Brain pericyte (primary cell): ENCODE data around the gene TMIE.
"Not testable (repeated sequence)": the region's sequence is repeated elsewhere in the genome, so short reads cannot be mapped to it uniquely, and the experiment has no call there.

Experiments
- DNase-seq: peaks from one replicate; pipeline ENCODE4 v3.0.0-alpha.2; 2012; ENCODE audit warnings: low read depth, low spot score

TMIE gene

DNA sequence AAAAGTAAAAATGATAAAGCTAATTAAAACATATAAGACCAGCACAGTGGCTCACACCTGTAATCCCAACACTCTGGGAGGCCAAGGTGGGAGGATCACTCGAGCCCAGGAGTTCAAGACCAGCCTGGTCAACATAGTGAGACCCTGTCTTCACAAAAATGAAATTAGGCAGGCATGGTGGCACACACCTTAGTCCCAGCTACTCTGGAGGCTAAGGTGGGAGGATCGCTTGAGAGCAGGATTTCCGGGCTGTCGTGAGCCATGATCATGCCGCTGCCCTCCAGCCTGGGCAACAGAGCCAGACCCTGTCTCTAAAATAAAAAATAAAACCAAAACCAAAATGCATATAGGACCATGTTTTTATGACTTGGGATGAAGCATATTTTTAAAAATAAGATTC lies 21.3 kb downstream of the TMIE start:
- no peak for DNase-seq

DNA sequence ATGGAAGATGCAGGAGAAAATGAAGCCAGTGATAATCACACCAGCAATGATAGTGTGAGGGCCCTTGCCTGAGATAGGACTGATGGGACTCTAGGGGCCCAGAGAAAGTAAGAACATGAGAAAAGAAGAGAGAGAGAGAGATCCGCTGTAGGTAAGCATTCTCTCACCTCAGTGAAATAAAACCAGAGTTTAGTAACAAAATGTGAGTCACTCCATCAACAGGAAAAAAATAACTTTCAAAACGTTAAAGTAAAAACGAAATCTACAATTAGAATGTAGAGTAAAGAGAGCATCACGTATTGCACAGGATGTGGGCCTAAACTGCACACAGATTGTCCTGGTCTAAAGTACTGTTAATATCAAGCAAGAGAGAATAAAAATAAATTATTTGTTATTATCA lies 23.2 kb downstream of the TMIE start:
- no peak for DNase-seq

DNA sequence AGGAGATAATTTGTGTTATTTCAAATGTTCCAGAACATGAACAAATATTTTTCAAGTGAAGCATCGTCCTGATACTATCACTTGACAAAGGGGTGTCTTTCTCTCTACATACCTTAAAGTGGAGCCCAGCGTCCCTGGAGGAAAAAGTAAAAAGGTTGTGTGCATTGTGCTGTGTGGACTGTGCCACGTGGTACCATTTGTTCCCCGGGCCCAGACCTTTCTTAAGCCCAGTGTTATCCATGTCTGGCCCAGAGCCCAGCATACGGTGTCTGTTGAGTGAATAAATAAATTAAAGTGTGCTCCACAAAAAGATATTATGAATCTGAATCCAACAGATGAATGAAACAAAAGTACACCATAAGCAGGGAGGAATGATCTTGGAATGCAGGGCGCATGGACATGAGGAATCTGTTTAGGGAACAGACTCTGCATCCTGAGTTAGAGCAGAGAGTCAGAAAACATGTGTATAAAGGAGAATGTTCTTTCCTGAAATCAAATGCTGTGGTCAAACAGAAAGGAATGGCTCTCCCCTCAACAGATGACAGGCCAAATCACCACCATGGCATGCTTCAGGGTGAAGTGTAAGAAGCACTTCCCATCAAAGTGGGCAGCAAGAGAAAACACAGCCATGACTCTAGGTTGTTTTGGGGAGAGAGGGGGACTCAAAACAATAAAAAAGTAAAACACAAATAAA lies 24.6 kb downstream of the TMIE start:
- no peak for DNase-seq

DNA sequence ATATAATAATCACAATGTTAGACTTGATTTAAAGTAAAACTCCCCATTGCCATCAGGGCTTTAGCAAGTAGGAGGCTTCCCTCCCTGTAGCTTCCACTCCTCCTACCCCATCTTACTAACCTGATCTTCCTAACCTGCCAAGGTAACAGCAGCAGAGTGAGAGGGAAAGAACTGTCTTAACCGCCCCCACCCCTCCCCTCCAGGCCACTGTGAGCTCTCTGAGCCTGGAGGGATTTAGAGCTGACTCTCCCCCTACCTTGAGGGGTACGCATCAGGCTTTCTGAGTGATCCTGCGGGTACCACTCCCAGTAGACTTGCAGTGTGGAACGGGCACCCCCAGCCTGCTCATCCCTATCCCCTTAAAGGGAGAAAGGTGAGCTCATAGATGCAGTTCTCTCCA lies 27.8 kb downstream of the TMIE start:
- no peak for DNase-seq

DNA sequence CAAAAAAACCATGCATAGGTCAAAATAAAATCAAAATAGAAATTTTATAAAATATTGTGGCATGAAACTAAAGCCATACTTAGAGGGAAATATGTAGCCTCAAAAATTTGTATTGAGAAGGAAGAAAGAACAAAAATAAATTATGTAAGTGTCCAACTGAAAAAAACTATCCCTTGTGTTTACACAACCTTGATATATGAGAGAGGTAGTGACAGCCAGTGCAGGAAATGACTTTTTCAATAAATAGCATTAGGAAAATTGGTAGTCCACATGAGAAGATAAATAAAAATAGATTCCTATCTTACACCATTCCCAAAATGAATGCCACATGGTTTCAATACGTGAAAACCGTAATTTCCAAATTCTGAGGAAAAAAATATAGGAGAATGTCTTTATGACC lies 29.6 kb downstream of the TMIE start:
- no peak for DNase-seq

DNA sequence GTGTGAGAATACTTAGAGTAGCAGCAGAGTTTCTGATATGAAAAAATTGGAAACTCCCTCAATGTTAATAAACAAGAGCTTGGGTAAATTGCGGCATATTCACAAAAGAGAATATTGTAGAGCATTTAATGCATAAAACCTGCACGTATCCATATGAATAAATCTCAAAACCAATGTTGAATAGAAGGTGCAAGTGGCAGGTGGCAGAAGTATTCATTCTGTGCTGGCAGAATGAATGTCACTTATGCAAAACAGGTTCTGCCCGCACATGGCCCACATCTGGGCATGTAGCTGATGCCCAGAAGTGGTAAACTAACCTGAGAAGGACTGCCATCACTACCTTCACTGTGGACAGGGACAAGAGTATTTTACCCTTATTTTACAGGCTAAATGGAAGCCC lies 30.6 kb downstream of the TMIE start:
- DNase-seq: no peak

DNA sequence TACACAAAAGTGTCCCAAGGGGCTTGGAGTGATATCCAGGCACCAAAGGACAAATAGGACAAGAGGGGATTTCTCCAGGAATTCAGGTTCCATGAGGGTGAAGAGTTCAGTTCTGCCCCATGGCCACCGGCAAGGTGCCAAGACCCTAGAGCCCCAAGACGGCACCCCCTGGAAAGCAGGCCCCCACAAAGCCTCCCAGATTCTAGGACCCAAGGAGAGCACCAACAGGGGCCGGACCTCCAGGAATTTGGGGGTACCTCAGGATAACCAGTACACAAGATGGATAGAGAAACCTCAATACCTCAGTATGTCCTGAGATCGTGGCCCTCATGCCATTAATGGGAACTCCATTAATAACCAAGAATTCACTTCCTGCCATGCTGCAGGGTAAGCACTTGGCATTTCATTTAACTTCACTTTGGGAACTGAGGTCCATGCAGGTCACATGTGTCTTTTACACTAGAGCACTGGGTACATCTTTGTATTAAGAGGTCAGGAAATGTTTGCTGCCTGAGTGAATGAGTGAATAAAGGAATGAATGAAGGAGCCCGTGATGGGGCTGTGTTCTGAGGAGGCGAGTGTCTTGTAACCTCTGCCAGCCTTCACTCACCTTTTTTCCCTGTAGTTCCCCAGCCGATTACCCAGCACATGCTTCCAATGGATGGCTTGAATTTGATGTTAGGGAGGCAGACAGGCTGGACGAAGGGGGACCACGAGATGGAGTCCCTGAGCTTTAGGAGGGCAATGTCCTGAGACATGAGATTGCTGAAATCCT lies 32.0 kb downstream of the TMIE start:
- no peak for DNase-seq

DNA sequence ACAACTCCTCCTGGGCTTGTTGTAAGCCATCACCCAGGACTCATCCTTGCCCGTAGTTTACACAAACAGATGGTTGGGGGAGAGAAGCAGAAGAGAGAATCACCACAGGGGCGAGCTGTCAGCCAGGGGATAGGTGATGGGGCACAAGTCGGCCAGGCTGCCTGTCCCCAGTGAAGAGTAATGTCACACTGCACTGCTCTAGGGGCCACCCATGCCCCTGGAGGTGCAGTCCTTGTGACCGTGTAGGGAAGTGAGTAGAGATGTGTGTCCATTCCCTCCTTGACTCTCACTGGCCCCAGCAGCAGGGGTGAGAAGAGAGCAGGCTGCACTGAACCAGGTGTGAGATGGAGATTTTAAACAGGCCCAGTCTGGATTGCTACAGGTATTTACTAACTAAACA lies 33.6 kb downstream of the TMIE start:
- no peak for DNase-seq

DNA sequence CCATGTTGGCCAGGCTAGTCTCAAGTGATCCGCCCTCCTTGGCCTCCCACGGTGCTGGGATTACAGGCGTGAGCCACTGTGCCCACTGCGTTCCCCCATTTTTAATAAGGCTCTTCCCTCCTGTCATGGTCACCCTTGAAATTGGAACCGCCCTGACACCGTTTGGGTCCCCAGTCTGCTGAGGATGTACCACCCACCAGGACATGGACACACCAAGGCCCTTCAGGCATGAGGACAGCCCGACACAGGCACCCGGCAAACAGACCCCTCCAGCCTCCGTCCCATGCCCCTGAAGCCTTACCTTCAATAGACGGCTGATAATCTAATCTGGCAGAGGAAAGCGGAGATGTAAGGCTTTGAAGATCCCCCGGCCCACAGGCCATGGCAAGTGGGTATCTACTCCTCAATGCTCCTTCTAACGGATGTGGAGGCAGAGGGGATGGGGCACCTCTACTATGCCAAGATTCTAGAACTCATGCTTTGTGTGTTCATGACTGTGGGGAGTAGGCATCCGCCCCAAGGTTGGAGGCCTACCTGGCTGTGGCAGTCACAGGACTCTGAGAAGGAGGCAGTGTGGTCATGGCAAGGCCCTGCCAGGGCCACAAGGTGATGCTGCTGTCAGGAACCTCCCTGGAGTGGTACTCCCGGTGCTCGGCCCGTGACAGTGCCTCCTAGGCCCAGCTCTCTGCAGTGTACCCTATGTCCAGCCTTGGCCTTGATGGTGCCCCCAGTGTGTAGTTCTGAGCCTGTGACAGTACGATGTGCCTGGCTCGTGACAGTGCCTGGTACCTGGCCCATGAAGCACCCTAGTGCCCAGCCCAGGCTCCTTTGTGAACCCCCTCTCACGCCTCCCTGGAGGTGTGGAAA lies 35.0 kb downstream of the TMIE start:
- DNase-seq: no peak

DNA sequence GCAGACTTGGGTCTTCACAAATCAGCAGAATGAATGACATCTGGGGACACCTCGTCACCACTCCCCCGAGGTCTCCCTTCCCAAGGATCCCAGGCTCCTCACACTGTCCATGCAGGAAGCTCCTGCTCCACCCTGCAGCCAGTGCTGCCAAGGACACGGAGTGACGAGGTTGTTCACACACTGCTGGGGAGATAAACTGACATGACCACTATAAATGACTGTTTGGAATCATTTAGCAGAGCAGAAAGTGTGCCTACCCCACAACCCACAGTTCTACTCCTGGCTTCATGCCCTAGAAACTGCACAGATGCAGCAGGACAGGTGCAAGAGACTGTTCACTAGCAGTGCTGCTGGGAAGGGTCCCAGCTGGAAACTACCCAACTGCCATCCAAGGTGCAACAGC lies 36.1 kb downstream of the TMIE start:
- no peak for DNase-seq

DNA sequence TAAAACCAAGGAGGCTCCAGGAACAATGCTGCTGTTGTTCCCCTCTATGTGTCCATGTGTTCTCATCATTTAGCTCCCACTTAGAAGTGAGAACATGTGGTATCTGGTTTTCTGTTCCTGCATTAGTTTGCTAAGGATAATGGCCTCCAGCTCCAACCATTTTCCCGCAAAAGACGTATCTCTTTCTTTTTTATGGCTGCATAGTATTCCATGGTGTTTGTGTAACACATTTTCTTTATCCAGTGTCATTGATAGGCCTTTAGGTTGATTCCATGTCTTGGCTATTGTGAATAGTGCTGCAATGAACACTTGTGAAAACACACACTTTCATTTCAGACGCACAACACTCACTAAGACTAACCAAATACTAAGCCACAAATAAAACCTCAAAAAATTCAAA lies 38.4 kb downstream of the TMIE start:
- not testable (repeated sequence) for DNase-seq

DNA sequence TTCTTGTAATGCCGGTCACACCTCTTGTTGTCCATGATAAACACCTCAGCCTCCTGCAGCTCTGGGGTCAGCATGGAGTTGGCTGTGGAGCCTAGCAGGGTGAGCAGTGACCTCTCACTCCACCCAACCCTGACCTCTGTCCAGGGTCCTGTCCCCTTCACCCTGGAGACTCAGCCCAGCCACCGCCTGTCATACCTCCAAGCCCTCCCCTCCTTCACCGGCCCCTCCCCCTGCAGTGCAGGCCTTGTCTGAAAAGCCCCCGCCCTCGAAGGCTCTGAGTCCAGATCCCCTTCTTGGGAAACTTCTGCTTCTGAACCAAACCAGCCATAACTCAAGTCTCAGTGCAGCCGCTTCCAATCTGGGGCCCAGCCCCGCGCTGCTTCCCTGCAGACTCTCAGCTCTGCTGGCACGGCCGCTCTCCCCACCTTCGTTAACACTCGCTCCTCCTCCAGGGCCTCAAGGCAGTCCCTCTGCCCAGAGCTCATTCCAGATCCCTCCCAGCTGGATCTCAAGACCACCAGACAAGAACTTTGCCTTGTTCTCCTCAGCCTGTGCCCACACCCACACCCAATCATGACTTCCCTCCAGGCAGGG lies 41.9 kb downstream of the TMIE start:
- DNase-seq: no peak

DNA sequence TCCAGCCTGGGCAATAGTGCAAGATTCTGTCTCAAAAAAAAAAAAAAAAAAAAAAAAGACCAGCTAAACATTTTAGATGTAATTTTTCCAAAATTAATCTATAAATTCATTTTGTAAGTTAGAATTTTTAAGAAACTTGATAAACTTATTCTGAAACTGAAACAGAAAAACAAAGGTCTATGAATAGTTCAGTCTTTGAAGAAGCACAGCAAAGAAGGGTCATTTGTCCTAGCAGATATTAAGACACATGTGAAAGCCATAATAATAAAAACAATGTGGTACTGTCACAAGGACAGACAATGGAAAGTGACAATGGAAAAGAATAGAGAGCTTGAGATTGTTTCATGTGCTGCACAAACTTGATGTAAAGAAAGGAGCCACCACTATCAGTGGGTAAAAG lies 45.5 kb downstream of the TMIE start:
- DNase-seq: no peak

DNA sequence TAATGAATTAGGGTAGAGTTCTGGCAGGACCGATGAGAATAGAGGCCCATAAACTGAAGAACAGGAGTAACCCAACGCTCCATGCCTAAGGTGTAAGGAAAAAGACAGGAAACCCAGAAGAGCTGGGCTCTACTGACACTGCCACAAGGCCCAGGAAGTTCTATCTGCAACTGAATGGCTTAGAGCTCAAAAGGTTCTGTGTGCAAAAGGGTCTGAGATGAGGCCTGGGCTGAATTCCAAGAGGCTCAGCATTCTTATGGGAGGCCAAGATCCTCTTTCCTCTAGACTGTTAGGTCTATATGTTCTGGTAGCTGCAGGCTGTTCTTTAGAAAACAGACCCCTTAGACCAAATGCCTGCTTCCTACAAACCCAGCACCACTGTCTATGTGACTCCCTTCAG lies 47.0 kb downstream of the TMIE start:
- no peak for DNase-seq

DNA sequence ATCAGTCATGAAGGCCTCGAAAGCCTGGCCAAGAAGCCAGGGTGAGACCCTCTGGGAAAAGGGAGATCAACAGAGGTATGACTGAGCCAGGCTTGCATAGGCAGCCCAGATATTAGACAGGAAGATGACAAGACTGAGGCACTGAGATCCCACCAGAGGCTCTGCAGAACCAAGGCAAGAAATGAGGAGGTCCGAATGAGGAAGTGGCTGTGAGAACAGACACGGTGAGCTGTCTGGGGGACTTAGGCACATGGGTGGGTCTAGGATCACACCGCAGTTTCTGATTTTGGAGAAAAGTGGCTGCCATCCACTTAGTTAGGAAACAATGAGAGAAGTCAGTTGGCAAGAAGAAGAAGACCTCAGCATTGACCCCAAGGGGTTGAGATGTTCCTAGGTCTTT lies 47.9 kb downstream of the TMIE start:
- DNase-seq: no peak

DNA sequence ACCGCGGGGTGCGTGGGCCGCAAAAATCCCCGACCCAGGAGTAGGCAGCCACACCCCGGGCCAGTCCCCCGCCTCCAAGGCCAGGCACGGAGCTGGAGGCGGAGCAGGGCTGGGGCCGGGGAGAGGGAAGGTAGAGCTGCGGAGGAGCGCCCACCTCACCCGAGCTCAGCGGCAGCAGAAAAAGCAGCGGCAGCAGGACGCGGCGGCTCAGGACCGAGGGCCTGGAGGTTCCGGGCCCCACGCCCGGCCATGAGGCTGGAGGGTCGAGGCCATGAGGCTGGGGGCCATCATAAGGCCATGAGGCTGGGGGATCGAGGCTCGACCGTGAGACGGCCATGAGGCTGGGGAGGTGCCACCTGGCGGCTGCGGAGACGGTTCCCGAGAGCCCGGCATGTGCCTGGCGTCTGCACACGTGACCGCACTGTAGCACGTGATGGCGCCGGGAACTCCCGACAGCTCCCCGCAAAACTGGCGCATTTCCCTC lies 49.4 kb downstream of the TMIE start:
- no peak for DNase-seq

DNA sequence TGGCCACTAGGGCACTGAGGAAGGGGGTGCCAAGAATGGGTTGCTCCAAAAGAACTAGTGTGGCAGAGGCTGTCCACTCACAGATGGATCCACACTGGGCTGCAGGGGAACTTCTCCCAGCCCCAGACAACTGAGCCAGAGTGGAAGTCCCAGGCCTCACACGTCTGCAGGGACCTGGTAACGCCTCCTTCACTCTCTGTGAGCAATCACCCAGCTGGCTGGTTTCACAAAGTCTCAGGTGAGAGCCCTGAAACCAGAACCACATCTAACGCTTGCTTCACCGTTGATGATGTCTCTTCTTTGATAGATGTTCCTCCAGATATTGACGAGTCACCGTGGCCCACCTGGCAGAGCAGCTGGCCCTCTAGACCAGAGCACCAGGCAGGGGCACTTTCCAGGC lies 51.9 kb downstream of the TMIE start:
- DNase-seq: not testable (repeated sequence)

DNA sequence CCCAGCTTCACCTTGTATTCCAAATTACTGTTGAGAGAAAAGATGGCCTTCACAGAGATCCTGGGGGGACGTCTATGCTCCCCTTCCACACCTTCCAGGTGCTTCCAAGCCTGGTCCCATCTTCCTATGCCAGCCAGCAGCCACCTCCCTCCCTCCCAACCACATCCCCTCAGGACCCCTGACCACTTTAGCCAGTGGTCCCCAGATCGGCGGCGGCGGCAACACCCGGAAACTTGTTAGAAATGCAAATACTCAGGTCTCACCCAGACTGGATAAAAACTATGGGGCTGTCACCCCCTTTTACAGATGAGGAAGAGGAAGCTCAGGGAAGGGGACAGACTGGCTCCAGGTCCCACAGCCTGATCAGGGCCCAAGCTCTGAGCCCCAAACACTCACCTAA lies 54.5 kb downstream of the TMIE start:
- DNase-seq: no peak

DNA sequence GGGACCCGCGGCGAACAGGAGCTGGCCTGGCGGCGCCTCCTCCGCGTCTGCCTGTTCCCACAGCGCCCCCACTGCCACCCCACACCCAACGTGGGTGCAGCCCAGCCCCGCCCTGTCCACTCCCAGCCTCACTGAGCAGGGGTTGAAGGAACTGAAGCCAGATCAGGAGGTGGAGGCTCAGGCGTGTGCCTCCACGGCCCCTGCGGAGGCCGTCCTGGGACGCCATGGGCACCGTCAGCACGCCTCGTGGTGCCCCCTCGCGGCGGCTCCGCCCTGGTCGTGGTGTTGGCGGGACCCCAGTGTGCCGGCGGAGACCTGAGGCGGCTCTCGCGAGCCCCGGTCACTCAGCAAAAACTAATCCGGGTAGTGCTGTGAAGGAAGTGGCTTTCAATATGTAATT lies 55.5 kb downstream of the TMIE start:
- no peak for DNase-seq

DNA sequence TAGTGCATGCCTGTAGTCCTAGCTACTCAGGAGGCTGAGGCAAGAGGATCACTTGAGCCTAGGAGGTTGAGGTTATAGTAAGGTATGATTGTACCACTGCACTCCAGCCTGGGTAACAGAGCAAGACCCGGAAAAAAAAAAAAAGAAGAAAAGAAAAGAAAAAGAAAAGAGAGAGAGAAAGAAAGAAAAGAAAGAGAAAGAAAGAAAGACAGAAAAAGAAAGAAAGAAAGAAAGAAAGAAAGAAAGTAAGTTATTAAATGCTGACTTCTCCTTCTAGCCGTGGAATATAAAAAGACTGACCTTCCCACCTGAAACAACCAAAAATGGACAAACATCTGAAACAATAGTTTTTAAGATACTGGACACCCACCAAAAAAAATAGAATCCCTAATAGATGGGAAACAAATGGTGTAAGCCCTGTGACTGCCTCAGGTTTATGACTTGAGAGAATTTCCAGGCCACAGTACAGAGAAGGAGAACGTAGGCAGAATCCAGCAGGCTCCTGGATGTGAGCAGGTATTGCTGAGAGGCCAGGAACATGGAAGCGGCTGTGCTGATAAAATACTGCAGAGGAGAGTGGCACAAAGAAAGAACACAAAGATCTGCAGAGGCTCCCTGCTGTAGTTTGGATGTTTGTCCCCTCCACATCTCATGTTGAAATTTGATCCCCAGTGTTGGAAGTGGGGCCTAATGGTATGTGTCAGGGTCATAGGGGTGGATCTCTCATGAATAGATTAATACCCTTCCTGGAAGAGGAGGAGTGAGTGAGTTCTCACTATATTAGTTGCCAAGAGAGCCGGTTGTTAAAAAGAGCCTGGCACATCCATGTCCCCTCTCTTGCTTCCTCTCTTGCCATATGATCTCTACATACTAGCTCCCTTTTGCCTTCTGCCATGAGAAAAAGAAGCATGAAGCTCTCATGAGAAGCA lies 58.3 kb downstream of the TMIE start:
- DNase-seq: no peak
